Hindlimb muscle (tissue), 1 donor: Measurements from ENCODE around the gene PDGFRA. TPM values are rescaled to one million over a fixed set of nuclear protein-coding genes. Genes with fewer than 3 reads are reported as not detected.
A peak's percentile ranks its signal among the peaks of the same experiment; 100 is the strongest.

Experiments
- DNase-seq: peaks from one replicate; pipeline ENCODE4 v3.0.0-alpha.2; 2013
- polyA plus RNA-seq: library from polyadenylated mRNA; unstranded; fragments of 120-200 nt; gene quantifications from one replicate; pipeline ENCODE4 v1.2.1, GENCODE V29; 2013; ENCODE audit not compliant: insufficient read length

Gene PDGFRA
- polyA plus RNA-seq, 1 donor, result 66.5 TPM

DNA sequence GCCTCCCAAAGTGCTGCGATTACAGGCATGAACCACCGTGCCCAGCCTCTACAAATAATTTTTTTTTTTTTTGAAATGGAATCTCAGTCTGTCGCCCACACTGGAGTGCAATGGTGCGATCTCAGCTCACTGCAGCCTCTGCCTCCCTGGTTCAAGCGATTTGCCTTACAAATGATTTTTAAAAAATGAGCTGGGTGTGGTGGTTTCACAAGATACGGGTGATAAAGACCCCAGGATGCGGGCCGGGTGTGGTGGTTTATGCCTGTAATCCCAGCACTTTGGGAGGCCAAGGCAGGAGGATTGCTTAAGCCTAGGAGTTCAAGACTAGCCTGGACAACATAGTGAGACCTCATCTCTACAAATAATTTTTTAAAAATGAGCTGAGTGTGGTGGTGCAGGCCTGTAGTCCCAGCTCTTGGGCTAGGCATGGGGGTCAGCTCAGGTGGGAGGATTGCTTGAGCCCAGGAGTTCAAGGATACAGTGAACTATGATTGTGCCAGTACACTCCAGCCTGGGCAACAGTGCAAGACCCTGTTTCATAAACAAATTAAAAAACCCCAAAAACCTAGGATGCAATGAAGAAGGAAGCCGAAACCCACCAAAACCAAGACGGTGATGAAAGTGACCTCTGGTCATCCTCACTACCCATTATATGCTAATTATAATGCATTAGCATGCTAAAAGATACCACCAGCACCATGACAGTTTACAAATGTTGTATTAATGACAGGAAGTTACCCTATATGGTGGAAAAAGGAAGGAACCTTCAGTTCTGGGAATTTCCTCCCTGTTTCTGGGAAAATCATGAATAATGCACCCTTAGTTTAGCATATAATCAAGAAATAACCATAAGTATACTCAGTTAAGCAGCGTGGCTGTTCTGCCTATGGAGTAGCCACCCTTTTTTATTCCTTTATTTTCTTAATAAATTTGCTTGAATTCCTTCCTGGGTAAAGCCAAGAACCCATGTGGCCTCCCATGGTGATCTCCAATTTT is 27.7 kb downstream of the PDGFRA start:
- DNase-seq, result no peak

DNA sequence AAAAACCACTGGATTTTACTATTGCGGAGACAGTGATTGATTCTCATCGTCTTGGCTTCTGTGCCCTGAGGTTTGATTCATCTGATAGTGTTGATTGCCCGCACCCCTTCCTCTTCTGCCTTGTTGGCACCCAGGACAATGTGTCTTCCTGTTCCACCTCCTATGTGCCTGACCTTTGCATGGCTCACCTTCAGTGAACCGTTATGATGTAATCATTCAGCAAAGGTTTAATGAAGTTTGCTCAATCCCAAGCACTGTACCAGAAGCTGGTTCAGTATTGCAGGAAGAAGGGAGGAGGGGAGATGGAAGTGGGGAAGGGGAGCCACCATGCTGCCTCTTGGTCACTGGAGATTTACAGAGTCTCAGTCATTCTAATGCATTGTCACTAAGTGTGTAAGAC is 36.3 kb downstream of the PDGFRA start:
- DNase-seq, result no peak

DNA sequence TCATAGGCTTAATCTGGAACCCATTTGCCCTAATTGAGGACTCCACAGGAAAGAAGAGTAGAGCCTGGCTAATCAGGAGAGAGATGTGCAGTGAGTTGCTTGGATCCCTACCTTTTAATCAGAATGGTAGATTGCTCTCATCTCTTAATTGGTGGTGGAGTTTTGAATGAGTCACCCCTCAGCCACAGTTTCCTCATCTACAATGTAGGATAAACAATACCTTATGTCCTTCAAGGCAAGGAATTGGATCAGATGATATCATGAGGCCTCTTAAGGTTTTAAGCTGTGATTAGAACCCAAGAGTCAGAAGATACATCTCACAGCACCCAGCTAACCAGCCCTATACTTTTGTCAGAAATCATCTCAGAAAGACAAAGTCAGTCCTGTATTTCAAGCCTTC is 39.1 kb downstream of the PDGFRA start:
- DNase-seq, result no peak

DNA sequence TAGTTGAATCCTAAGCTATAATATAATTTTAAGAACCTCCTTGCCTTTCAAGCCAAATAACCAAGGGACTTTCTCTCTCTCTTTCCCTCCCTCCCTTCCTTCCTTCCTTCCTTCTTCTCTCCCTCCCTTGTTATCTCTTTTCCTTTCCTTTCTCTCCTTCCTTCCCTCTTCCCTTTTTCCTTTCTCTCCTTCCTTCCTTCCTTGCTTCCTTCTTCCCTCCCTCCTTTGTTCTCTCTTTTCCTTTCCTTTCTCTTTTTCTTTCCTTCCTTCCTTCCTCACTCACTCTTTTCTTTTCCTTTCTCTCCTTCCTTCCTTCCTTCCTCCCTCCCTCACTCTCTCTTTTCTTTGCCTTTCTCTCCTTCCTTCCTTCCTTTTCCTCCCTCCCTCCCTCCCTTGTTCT is 42.4 kb downstream of the PDGFRA start:
- DNase-seq, result no peak

DNA sequence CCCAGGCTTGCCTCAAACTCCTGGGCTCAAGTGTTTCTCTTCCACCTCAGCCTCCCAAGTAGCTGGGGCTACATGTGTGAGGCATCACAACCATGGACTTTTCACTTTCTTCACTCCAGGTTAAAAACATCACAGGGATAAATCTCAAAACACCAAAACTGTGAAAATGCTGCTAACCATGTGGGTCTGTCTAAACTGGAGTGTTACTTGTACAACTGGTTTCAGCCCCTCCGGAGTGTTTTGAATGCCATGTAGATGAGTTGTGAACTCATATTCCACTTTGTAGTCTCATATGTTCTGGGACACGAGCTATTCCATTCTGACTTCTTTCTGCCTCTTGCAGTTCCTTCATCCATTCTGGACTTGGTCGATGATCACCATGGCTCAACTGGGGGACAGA is 43.0 kb downstream of the PDGFRA start:
- no peak for DNase-seq

DNA sequence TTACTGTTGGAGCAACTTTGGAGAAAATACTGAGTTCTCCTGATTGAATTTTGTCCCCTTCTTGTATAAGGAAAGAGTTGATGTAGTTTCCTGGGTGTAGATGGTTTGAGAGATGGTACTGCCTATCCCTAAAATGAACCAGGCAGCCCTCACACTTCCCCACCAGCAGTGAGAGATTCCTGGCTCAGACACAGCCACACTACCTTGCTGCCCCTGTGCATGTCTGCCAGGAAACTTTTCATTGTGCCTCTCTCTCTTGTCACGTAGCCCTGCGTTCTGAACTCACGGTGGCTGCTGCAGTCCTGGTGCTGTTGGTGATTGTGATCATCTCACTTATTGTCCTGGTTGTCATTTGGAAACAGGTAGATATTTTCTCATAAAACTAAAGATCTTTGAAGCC is 45.2 kb downstream of the PDGFRA start:
- DNase-seq, result no peak

DNA sequence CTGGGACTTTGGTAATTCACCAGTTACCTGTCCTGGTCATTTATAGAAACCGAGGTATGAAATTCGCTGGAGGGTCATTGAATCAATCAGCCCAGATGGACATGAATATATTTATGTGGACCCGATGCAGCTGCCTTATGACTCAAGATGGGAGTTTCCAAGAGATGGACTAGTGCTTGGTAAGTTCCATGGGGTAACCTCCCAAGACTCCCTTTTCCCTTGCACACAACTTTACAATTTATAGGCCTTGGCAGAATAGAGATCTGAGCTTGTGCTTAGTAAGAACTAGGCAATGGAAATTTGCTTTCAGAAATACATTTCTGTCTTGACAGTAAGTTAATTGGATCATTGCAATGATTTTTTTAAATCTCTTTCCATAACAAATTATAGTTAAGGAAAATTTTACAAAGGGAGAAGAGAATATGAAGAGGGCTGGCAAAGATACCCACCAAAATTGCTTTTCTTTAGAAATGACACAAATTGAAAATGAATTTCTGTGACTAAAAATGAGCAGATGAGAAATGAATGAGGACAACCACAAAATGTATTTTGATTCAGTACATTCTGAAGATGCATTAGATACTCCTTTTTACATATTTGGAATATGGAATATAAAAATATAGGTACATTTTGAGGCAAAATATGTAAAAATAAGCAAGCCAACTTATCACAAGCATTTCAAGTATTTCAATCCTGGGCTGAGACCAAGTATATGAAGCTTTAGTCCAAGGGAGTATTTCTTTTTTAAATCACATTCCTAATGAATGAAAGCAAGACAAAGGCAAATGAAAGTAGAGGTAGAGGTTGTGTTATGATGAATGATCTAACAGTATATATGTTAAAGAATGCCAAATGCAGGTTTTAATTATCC is 45.9 kb downstream of the PDGFRA start:
- DNase-seq, result no peak

DNA sequence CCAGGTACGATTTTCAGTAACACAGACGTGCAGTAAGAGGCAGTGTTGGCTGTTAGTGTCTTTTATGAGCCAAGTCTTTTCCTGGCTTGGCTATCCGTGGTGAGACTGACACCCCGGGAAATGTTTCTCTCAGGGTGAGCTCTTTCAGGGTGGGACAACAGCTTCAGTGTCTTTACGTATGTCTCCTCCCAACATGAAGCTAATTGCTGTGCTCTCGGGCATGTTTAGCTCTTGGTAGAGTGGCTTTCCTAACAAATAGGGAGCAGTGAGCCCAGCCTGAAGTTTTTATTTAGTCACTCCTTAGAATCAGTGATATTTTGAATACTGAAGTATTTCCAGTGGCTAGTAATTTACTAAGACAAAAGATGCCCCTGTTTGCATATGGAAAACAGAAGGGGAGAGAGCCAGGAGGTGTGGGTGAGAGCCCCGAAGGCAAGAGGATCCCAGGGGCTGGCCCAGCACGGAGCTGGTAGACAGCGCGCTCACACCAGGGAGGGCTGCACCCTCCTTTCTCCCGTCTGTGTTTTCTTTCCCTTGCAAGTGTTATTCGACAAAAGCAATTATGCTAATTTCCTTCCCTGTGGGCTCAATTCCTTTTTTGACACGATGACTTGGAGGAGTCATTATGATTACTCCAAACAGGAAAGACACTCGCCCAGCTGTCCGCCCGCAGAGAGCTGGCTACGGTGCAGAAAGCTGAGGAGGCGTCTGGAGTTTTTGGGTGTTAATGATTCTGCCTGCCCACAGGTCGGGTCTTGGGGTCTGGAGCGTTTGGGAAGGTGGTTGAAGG is 47.7 kb downstream of the PDGFRA start:
- DNase-seq, result no peak

DNA sequence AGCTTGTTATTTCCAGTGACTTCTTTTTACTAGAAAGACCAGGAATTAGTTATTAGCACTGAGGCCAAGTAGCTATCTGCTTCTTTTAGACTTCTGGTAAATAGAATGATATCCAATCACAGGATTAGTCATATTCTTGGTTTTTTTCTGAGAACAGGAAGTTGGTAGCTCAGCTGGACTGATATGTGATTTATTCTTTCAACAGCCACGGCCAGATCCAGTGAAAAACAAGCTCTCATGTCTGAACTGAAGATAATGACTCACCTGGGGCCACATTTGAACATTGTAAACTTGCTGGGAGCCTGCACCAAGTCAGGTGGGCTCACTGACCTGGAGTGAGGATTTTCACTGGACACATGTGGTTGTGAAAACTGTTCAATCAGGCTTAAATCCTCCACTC is 48.6 kb downstream of the PDGFRA start:
- DNase-seq, result no peak

DNA sequence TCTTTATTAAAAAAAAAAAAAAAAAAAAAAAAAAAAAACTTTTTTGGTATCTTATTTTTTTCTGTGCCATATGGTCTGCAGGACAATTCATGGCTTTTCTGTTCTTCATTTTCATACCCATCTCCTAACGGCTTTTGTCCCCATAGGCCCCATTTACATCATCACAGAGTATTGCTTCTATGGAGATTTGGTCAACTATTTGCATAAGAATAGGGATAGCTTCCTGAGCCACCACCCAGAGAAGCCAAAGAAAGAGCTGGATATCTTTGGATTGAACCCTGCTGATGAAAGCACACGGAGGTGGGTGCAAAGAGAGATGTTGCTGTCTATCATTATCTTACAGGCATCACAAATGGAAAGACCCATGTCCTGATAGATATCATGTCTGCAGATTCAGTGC is 49.1 kb downstream of the PDGFRA start:
- DNase-seq, result no peak

DNA sequence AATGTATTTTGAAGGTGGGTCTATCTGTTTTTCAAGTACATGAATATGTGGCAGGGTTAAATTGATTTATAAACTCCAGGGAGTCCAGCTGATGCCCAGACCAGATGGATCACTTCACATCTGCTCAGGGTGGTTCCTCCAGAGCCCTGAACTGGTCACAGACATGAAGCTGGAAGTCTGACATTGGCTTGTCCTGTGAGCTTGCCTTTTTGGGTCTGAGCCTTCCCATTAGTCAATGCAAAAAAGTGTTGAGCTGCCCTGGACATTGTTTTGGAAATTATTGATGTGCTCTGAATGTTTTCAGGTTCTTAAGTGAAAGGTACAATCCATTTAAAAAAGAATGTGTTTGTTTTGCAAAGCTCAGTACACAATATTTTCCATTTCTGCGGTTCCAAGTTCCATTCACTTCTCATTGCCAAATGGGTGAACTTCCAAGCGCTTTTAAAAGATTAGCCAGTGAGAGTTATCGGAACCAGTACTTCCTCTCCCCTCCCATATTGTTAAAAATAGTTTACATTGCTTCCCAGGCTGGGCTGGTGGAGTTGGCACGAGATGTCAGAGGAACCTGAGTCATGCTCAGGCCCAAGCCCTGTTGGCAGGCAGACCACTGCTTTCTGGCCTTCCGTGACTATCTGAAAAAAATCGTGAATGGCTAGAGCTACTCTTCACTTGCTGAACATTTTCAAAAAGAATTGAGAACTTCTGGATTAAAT is 52.1 kb downstream of the PDGFRA start:
- DNase-seq, result peak; percentile 77

DNA sequence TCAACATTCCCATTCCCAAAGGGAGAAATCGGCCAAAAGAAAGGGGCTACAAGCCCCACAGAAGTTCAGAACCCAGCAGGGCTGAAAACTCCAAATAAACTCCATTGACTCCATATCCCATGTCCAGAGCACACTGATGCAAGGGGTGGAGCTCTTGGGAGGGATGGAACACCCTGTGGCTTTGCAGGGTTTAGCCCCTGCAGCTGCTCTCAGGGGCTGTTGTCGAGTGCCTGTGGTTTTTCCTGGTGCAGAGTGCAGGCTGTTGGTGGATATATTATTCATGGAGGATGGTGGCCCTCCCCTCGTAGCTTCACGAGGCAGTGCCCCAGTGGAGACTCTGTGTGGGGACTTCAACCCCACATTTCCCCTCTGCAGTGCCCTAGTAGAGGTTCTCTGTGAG is 53.7 kb downstream of the PDGFRA start:
- DNase-seq, result no peak

DNA sequence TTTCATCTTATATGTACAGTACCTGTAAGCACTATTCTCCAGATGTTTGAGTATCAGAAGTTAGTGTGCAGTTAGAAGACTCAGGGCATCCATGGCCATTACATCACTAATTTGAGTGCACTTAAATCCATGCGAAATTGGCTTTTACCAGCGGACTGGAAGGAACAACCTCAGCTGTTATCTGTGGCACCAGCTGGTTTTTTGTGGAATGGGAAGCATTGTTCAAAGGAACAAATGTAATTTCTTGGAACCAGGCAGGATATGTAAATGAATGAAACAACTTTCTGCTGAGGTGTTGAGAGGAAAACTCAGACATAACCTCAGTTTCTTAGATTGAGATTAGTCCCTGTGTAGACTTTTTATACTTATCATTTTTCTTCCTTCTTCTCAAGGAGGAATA is 60.2 kb downstream of the PDGFRA start:
- no peak for DNase-seq

DNA sequence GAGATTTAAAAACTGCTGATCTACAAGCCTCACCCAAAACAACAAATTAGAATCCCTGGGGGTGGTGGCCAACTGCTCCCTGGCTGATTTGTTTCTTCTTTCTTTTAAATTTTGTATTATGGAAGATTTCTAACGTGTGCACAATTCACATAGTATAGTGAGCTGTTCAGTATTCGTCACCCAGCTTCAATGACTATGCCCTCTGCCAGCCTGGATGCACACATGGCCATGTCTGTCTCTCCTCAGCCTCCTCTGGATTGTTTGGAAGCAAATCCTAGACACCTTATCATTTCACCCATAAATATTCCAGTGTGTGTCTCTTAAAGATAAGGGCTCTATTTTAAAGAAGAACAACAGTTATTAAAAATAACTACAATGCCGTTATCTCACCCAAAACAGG is 61.9 kb downstream of the PDGFRA start:
- DNase-seq, result no peak

DNA sequence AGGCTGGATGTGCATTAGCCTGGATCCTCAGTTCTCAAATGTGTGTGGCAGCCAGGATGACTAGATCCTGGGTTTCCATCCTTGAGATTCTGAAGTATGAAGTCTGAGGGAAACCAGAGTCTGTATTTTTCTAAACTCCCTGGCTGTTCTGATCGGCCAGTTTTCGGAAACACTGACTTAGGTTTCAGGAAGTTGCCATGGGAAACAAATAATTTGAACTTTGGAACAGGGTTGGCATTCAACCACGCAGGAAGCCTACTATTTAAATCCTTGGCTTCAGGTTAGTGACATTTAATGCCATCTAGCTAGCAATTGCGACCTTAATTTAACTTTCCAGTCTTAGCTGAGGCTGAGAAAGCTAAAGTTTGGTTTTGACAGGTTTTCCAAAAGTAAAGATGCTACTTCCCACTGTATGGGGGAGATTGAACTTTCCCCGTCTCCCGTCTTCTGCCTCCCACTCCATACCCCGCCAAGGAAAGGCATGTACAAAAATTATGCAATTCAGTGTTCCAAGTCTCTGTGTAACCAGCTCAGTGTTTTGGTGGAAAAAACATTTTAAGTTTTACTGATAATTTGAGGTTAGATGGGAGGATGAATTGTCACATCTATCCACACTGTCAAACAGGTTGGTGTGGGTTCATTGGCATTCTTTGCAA is 67.6 kb downstream of the PDGFRA start:
- DNase-seq, result peak; percentile 45

DNA sequence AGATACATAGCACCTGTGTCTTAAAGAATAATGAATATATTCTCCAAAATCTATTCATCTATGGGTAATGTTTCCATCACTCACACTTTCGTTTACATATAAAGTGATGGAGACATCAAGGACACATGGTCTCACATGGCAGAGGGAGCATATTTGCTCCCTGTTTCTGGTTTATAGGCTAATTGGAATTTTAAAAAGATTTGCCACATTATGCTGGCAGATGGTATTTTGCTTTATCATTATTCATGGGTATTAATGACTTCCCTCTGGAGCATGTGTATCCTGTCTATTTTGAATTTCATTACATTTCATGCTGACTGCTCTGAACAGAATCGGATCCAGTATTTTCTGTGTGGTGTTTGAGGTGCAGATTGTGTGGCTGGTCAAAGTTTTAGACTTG is 79.0 kb downstream of the PDGFRA start:
- DNase-seq, result no peak

DNA sequence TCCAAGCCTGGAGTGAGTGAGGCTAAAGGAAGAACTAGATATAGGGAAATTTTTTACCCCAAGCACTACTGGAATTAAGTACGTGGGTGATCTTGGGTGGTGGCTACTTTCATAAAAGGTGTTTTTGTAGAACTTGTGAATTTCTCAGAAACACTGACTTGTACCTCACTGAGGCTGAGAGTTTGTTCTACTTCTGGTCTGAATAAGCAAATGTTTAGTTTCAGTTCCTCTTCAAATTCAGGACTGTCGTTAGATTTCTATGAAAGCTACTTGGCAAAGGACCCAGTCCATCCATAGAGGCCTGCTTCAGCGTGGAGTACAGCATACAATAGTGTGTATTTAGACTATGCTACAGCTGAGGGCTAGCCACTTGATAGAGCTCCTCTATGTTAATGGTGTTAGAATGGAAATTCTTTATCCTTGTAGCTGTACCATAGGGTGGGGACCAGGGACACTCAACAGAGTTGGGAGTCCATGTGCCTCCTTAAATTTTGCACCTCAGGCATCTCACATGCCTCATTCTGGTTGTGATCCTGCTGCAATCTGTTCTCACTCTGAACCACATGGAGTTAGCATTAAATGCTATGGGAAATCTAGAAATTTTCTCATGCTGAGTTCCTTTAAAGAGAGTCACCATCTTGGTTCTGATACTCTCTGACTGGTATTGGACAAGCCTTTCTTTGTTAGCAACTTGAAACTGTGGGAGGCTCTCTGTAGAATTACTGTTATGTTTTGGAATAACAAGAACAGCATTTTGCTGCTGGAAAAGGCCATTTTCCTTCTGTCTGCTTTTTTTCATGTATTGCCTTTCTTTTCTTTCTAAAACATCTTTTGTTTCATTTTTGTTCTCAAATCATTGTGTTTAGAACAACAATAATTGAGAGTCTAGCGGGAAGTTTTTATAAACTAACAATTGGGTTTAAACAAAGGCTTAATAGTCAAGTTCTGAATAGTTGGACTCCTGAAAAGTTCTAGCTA is 86.8 kb downstream of the PDGFRA start:
- no peak for DNase-seq

DNA sequence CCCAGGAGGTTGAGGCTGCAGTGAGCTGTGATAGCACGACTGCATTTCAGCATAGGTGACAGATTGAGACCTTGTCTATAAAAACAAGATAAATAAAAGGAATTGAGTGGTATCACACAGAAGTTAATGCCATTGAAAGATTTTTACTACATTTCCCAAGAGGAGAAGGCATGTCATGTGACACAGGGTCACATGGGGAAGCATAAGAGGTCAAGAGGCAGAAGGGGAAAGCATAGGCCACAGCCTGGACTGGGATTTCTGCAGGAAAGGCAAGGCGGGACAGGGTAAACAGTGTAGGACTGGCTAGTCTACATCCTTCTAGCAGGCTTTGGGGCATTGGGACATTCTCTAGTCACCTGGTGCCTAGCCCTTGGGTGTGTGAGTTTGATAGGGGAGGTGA is 88.6 kb downstream of the PDGFRA start:
- DNase-seq, result no peak

DNA sequence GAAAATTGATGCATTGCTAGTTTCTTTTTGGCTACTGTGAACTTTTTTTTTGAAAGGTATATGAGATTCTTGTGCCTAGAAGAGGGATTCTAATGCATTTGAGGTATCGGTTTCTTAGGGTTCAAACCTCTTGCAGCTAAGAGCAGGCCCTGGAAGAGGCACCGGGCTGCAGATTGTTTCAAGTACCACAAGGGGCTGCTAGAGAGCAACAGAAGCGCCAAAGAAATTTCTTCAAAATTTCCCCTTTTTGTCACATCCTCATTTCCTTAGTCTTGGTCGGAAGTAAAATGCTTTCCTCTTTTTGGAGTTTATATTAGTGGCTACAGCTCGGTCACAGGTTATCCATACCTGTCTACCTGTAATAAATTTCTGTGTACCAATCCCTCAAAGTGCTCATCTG is 89.8 kb downstream of the PDGFRA start:
- peak; percentile 29 for DNase-seq
